HEK293 (cell line): ENCODE results near the gene ALPK3.

ENCODE experiments used
- CTCF ChIA-PET: fragments of 350-600 bp; formaldehyde crosslinking; extraction: SDS; loops from one replicate; lab custom pipeline; 2021; ENCODE audit warnings: antibody characterized with exemption; lab: Yijun Ruan, JAX
- POLR2A ChIA-PET: fragments of 300-600 bp; formaldehyde crosslinking; extraction: SDS; loops from one replicate; lab custom pipeline; 2020; ENCODE audit warnings: antibody characterized with exemption, inconsistent platforms; lab: Yijun Ruan, JAX
- H3K27ac ChIP-seq: fragments of 200-500 bp; sonication (Bioruptor generic); 2 replicates; pipeline ENCODE4 v1.5.1; 2014; ENCODE audit warnings: low read depth, low read length, control low read depth, inconsistent platforms; ENCODE audit errors: extremely low read depth
- H3K36me3 ChIP-seq, 2 experiments: fragments of 200-500 bp in 1 of 2; sonication (Bioruptor generic) in 1 of 2; 1 replicate in 1 of 2; 2 replicates in 1 of 2; pipeline ENCODE4 v1.5.1; 2014 to 2017; ENCODE audit warnings: inconsistent platforms in 2 of 2, low read length in 2 of 2; ENCODE audit not compliant: control insufficient read depth in 2 of 2, insufficient read depth in 1 of 2
- H3K4me1 ChIP-seq: fragments of 200-500 bp; sonication (Bioruptor generic); 2 replicates; pipeline ENCODE4 v1.5.1; 2014; ENCODE audit warnings: mild to moderate bottlenecking, low read length, inconsistent platforms; ENCODE audit not compliant: control insufficient read depth, insufficient read depth
- H3K4me3 ChIP-seq: 2 replicates; pipeline ENCODE4 v1.5.1; 2011; ENCODE audit warnings: low read depth, mild to moderate bottlenecking, control low read depth, low read length, moderate library complexity
- H3K9me3 ChIP-seq: fragments of 200-500 bp; sonication (Bioruptor generic); 2 replicates; pipeline ENCODE4 v1.5.1; 2014; ENCODE audit warnings: low read depth, low read length, inconsistent platforms; ENCODE audit not compliant: control insufficient read depth, insufficient read depth
- BCL11B ChIP-seq: fragments of 450-650 bp; formaldehyde crosslinking; IDR thresholded peaks from 2 replicates; pipeline ENCODE4 v1.5.1; 2016; ENCODE audit warnings: low read depth, missing biosample characterization, missing genetic modification characterization
- KLF8 ChIP-seq: fragments of 450-650 bp; formaldehyde crosslinking; IDR thresholded peaks from 2 replicates; pipeline ENCODE4 v1.5.1; 2016; ENCODE audit warnings: missing biosample characterization, missing genetic modification characterization
- RBAK ChIP-seq: fragments of 450-650 bp; formaldehyde crosslinking; IDR thresholded peaks from 2 replicates; pipeline ENCODE4 v1.5.1; 2016; ENCODE audit warnings: missing biosample characterization, missing genetic modification characterization
- SALL2 ChIP-seq: fragments of 450-650 bp; formaldehyde crosslinking; IDR thresholded peaks from 2 replicates; pipeline ENCODE4 v1.5.0; 2017; ENCODE audit warnings: missing biosample characterization, mild to moderate bottlenecking, missing genetic modification characterization, borderline replicate concordance
- SP7 ChIP-seq: fragments of 450-650 bp; formaldehyde crosslinking; IDR thresholded peaks from 2 replicates; pipeline ENCODE4 v1.5.1; 2016; ENCODE audit warnings: missing biosample characterization, missing genetic modification characterization
- WT1 ChIP-seq: fragments of 450-650 bp; formaldehyde crosslinking; IDR thresholded peaks from 2 replicates; pipeline ENCODE4 v1.5.1; 2016; ENCODE audit warnings: missing biosample characterization, missing genetic modification characterization
- ZBTB21 ChIP-seq: fragments of 450-650 bp; formaldehyde crosslinking; IDR thresholded peaks from 2 replicates; pipeline ENCODE4 v1.5.1; 2017; ENCODE audit warnings: missing biosample characterization, missing genetic modification characterization
- ZIC2 ChIP-seq: fragments of 450-650 bp; formaldehyde crosslinking; IDR thresholded peaks from 2 replicates; pipeline ENCODE4 v1.5.1; 2016; ENCODE audit warnings: missing biosample characterization, missing genetic modification characterization
- ZNF133 ChIP-seq: fragments of 450-650 bp; formaldehyde crosslinking; IDR thresholded peaks from 2 replicates; pipeline ENCODE4 v1.5.1; 2016; ENCODE audit warnings: missing biosample characterization, missing genetic modification characterization
- ZNF16 ChIP-seq: fragments of 450-650 bp; formaldehyde crosslinking; IDR thresholded peaks from 2 replicates; pipeline ENCODE4 v1.5.1; 2016; ENCODE audit warnings: low read depth, missing biosample characterization, missing genetic modification characterization
- ZNF169 ChIP-seq: fragments of 450-650 bp; formaldehyde crosslinking; IDR thresholded peaks from 2 replicates; pipeline ENCODE4 v1.5.1; 2016; ENCODE audit warnings: missing biosample characterization, missing genetic modification characterization
- ZNF174 ChIP-seq: fragments of 450-650 bp; formaldehyde crosslinking; IDR thresholded peaks from 2 replicates; pipeline ENCODE4 v1.5.0; 2017; ENCODE audit warnings: missing biosample characterization, mild to moderate bottlenecking, missing genetic modification characterization
- ZNF211 ChIP-seq: fragments of 450-650 bp; formaldehyde crosslinking; IDR thresholded peaks from 2 replicates; pipeline ENCODE4 v1.5.1; 2016; ENCODE audit warnings: low read depth, missing biosample characterization, missing genetic modification characterization
- ZNF335 ChIP-seq: fragments of 450-650 bp; formaldehyde crosslinking; conservative IDR thresholded peaks from 2 replicates; pipeline ENCODE4 v1.5.1; 2016; ENCODE audit warnings: missing biosample characterization, missing genetic modification characterization
- ZNF391 ChIP-seq: fragments of 450-650 bp; formaldehyde crosslinking; IDR thresholded peaks from 2 replicates; pipeline ENCODE4 v1.5.1; 2016; ENCODE audit warnings: low read depth, missing biosample characterization, missing genetic modification characterization, borderline replicate concordance
- ZNF792 ChIP-seq: fragments of 450-650 bp; formaldehyde crosslinking; IDR thresholded peaks from 2 replicates; pipeline ENCODE4 v1.5.1; 2016; ENCODE audit warnings: missing biosample characterization, missing genetic modification characterization
- TF ChIP-seq, protein P1 (sequence below): fragments of 450-650 bp; formaldehyde crosslinking; IDR thresholded peaks from 2 replicates; pipeline ENCODE4 v1.5.1; 2016; ENCODE audit warnings: missing biosample characterization, missing genetic modification characterization
- TF ChIP-seq, protein P2 (sequence below): fragments of 450-650 bp; formaldehyde crosslinking; conservative IDR thresholded peaks from 2 replicates; pipeline ENCODE4 v1.5.1; 2016; ENCODE audit warnings: low read depth, missing biosample characterization, missing genetic modification characterization
- TF ChIP-seq, protein P3 (sequence below): fragments of 450-650 bp; formaldehyde crosslinking; IDR thresholded peaks from 2 replicates; pipeline ENCODE4 v1.5.1; 2017; ENCODE audit warnings: missing biosample characterization, missing genetic modification characterization
- TF ChIP-seq, protein P4 (sequence below): fragments of 450-650 bp; formaldehyde crosslinking; IDR thresholded peaks from 2 replicates; pipeline ENCODE4 v1.5.1; 2016; ENCODE audit warnings: missing biosample characterization, missing genetic modification characterization
- TF ChIP-seq, protein P5 (sequence below): fragments of 450-650 bp; formaldehyde crosslinking; IDR thresholded peaks from 2 replicates; pipeline ENCODE4 v1.5.1; 2016; ENCODE audit warnings: missing biosample characterization, missing genetic modification characterization

ALPK3 gene

DNA sequence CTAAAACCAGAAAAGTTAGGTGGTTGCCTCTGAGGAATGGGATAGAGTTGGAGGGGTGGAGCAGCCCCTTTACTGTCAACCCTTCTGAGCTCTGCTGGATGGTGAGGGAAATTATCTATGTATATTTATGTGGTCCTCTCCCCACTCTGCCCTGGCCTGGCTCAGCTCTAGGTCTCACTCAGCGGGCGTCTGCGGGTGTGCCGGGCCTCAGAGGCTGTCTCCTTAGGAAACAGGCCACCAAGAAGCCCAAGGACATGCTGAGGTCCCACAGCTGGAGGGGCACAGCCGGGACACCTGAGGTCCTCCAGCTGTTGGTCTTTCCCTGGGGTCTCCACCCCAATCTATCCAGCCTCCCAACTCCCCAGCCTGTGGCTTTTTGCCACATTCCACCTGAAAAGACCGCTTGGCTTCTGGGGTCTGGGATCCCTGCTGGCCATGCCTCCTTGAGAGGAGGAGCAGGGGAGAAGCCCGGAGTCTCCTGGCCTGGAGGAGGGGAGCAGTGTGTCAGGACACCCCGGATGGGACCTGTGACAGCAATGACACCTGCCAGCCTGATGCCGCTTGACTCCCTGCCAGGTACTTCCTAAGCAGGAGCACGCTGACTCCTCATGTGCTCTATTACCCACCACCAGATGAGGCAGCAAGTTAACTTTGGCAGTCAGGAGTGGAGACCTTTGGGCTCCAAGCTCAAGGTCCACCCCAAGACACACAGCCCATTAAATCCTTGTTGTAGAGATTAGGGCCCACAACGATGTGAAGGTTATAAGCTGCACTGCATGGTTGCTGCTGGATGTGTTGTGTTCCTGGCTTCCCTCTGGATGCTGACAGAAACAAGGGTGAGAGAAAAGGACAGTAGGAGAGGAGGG is 67.0 kb downstream of the ALPK3 start, which contains the start of gene SLC28A1:
SLC28A1 (plus strand) TSS at position 747 of the 866 bp plus-strand sequence. CDS start 3,099 bp downstream, outside the sequence.
- Histone ChIP-seq H3K27ac (no peak within 1 kb of the TSS), H3K9me3 (no peaks in the 10 kb centered on the region), H3K4me1 (no peaks in the 10 kb centered on the region), H3K4me3 (no peak within 1 kb of the TSS), H3K36me3 (no peaks in the 10 kb centered on the region)
- POLR2A ChIA-PET: no interaction called here
- TF ChIP-seq, protein P1, sequence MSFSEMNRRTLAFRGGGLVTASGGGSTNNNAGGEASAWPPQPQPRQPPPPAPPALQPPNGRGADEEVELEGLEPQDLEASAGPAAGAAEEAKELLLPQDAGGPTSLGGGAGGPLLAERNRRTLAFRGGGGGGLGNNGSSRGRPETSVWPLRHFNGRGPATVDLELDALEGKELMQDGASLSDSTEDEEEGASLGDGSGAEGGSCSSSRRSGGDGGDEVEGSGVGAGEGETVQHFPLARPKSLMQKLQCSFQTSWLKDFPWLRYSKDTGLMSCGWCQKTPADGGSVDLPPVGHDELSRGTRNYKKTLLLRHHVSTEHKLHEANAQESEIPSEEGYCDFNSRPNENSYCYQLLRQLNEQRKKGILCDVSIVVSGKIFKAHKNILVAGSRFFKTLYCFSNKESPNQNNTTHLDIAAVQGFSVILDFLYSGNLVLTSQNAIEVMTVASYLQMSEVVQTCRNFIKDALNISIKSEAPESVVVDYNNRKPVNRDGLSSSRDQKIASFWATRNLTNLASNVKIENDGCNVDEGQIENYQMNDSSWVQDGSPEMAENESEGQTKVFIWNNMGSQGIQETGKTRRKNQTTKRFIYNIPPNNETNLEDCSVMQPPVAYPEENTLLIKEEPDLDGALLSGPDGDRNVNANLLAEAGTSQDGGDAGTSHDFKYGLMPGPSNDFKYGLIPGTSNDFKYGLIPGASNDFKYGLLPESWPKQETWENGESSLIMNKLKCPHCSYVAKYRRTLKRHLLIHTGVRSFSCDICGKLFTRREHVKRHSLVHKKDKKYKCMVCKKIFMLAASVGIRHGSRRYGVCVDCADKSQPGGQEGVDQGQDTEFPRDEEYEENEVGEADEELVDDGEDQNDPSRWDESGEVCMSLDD (tag by site-specific recombination): no peak
- TF ChIP-seq ZNF335 (tag by site-specific recombination): peak; percentile 33; the same call in 1 of the 2 replicates
- CTCF ChIA-PET: interaction anchor here (0.7 to 2.2 kb wide), 2 partner anchors 39 to 44 kb away, joined by 5 to 17 read pairs; no protein-coding TSS in a partner anchor

DNA sequence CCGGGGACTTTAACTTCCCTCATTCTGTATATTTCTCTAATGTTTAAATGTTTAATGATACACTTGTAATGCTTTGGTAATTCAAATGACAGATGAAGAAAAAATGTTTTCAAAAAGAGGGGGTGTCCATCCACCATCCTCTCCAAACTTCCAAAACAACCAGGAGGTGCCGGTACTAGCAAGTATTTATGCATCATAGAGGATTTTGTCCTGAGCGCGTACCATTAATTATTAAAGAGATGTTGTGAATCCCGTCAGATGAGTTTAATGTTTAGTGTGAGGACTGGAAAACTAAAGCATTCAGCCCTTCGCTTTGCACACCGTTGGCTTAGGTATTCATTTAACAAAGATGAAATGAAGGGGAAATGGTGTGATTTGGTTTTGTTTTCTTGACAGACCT is 68.6 kb downstream of the ALPK3 start:
- ChIA-PET POLR2A (no interaction called here), CTCF (interaction anchor here (0.9 kb wide), 1 partner anchor 287 kb away, joined by 3 read pairs; no protein-coding TSS in a partner anchor)
- H3K27ac ChIP-seq: no peak overlapping the region
- no peak overlapping the region for H3K4me3 ChIP-seq
- no peaks in the 10 kb centered on the region for H3K9me3 ChIP-seq
- H3K4me1 ChIP-seq: no peaks in the 10 kb centered on the region
- TF ChIP-seq SALL2 (no peak), ZNF16 (no peak), ZNF133 (tag by site-specific recombination) (no peak), ZNF792 (no peak), ZNF169 (tag by site-specific recombination) (no peak), ZNF391 (tag by site-specific recombination) (no peak), KLF8 (no peak), WT1 (tag by site-specific recombination) (no peak), SP7 (tag by site-specific recombination) (no peak), BCL11B (no peak), ZNF211 (tag by site-specific recombination) (no peak), ZIC2 (no peak), ZNF174 (tag by site-specific recombination) (no peak), ZBTB21 (no peak), RBAK (tag by site-specific recombination) (no peak)
- TF ChIP-seq, protein P2, sequence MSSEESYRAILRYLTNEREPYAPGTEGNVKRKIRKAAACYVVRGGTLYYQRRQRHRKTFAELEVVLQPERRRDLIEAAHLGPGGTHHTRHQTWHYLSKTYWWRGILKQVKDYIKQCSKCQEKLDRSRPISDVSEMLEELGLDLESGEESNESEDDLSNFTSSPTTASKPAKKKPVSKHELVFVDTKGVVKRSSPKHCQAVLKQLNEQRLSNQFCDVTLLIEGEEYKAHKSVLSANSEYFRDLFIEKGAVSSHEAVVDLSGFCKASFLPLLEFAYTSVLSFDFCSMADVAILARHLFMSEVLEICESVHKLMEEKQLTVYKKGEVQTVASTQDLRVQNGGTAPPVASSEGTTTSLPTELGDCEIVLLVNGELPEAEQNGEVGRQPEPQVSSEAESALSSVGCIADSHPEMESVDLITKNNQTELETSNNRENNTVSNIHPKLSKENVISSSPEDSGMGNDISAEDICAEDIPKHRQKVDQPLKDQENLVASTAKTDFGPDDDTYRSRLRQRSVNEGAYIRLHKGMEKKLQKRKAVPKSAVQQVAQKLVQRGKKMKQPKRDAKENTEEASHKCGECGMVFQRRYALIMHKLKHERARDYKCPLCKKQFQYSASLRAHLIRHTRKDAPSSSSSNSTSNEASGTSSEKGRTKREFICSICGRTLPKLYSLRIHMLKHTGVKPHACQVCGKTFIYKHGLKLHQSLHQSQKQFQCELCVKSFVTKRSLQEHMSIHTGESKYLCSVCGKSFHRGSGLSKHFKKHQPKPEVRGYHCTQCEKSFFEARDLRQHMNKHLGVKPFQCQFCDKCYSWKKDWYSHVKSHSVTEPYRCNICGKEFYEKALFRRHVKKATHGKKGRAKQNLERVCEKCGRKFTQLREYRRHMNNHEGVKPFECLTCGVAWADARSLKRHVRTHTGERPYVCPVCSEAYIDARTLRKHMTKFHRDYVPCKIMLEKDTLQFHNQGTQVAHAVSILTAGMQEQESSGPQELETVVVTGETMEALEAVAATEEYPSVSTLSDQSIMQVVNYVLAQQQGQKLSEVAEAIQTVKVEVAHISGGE (tag by site-specific recombination): no peak
- TF ChIP-seq, protein P3, sequence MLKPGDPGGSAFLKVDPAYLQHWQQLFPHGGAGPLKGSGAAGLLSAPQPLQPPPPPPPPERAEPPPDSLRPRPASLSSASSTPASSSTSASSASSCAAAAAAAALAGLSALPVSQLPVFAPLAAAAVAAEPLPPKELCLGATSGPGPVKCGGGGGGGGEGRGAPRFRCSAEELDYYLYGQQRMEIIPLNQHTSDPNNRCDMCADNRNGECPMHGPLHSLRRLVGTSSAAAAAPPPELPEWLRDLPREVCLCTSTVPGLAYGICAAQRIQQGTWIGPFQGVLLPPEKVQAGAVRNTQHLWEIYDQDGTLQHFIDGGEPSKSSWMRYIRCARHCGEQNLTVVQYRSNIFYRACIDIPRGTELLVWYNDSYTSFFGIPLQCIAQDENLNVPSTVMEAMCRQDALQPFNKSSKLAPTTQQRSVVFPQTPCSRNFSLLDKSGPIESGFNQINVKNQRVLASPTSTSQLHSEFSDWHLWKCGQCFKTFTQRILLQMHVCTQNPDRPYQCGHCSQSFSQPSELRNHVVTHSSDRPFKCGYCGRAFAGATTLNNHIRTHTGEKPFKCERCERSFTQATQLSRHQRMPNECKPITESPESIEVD: no peak
- TF ChIP-seq, protein P4, sequence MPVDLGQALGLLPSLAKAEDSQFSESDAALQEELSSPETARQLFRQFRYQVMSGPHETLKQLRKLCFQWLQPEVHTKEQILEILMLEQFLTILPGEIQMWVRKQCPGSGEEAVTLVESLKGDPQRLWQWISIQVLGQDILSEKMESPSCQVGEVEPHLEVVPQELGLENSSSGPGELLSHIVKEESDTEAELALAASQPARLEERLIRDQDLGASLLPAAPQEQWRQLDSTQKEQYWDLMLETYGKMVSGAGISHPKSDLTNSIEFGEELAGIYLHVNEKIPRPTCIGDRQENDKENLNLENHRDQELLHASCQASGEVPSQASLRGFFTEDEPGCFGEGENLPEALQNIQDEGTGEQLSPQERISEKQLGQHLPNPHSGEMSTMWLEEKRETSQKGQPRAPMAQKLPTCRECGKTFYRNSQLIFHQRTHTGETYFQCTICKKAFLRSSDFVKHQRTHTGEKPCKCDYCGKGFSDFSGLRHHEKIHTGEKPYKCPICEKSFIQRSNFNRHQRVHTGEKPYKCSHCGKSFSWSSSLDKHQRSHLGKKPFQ (tag by site-specific recombination): no peak
- TF ChIP-seq, protein P5, sequence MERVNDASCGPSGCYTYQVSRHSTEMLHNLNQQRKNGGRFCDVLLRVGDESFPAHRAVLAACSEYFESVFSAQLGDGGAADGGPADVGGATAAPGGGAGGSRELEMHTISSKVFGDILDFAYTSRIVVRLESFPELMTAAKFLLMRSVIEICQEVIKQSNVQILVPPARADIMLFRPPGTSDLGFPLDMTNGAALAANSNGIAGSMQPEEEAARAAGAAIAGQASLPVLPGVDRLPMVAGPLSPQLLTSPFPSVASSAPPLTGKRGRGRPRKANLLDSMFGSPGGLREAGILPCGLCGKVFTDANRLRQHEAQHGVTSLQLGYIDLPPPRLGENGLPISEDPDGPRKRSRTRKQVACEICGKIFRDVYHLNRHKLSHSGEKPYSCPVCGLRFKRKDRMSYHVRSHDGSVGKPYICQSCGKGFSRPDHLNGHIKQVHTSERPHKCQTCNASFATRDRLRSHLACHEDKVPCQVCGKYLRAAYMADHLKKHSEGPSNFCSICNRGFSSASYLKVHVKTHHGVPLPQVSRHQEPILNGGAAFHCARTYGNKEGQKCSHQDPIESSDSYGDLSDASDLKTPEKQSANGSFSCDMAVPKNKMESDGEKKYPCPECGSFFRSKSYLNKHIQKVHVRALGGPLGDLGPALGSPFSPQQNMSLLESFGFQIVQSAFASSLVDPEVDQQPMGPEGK: no peak
- H3K36me3 ChIP-seq: no peaks in the 10 kb centered on the region
